Posterior cingulate gyrus (tissue), 11 donors: ENCODE measurements around the gene OPTN.
A peak's percentile ranks its signal among the peaks of the same experiment; 100 is the strongest.
"Not testable (repeated sequence)": the region's sequence is repeated elsewhere in the genome, so short reads cannot be mapped to it uniquely, and the experiment has no call there.

ENCODE experiments used
- DNase-seq, 10 donors: peaks; one replicate each; pipeline versions ENCODE4 v3.0.0 to v3.0.0-alpha.2; 2020 to 2021; ENCODE audit warnings: mixed read lengths in 3 of 10
- intact Hi-C: fragments of 100-400 bp; cut with DNase I; formaldehyde crosslinking; loops from one replicate; pipeline ENCODE4 v1.15.1; 2023

Gene OPTN

DNA sequence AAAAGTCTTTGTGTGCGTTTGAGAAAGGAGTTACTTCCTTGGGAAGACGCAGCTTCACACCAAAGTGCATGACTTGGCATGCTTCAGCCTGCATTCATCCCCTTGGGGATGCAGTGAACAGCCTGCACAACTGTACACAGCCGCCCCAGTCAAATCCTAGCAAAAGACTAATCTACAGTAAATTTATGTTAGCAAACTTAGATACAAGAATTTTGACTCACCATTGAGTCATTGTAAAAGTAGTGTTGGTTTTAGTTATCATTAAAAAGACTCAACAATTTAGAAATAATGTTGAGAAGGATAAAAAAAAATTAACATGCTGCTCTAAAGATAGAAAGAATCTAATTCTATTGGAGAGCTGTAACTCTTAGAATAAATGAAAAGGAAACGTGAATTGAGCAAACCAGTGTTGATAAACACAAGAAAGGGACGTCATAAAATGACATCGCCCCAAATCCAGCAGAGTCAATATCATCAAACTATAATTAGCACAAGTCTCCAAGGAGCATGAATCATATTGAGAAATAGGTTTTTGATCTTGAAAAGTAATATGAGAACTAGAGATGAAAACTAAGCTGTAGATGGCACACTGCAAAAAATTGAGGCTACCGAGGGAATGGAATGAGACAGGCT, 11.9 kb upstream of the OPTN start:
- intact Hi-C loops: no loop called here
- no peak for DNase-seq

DNA sequence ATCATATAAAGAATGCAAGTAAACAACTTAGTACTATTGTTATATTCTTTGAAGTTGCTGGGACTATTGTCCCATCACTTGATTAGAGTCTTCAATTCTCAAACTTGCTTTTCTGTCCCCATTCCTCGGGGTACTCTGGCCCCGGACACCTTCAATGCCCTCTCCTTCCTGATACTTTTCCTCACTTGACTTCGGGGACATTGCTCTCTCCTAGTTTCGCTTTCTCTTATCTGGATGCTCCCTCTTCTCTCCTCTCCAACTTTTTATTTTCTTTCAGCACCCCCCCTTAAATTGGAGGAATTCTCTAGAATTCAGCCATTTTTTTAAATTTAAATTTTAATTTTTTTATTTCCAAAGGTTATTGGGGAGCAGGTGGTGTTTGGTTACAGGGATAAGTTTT, 10.6 kb upstream of the OPTN start:
- DNase-seq: no peak
- intact Hi-C loops: no loop called here

DNA sequence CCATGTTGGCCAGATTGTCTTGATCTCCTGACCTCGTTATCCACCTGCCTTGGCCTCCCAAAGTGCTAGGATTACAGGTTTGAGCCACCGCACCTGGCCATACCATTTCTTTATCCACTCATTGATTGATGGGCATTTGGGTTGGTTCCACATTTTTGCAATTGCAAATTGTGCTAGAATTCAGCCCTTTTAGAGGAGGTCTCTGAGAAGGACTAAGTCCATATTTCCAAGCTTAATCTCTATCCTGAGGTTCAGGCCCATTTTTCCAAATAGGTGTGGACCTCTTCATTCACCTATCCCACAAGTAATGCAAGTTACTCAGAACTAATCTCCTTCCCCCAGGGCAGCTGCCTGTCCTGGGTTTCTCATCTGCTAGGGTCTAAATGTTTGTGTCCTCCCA, 9.7 kb upstream of the OPTN start:
- intact Hi-C loops: no loop called here
- no peak for DNase-seq

DNA sequence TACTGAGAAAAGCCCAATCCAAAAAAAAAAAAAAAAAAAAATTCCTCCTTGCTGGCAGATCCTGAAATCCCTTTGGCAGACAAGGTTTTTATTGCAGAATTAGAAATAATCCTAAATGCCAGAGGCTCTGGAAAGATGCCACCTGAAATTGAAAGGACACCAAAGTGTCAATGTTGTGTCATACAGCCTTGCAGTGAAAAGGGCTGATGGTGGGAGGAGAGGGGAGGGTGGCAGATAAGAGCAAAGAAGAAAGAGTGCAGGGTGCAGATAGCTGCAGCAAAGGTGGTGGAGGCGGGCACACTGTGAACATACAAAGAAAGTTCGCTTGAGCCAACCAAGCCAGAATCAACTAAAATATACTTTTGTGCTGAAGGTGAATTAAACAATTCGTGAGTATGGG, 8.2 kb upstream of the OPTN start:
- DNase-seq: no peak
- intact Hi-C loops: no loop called here

DNA sequence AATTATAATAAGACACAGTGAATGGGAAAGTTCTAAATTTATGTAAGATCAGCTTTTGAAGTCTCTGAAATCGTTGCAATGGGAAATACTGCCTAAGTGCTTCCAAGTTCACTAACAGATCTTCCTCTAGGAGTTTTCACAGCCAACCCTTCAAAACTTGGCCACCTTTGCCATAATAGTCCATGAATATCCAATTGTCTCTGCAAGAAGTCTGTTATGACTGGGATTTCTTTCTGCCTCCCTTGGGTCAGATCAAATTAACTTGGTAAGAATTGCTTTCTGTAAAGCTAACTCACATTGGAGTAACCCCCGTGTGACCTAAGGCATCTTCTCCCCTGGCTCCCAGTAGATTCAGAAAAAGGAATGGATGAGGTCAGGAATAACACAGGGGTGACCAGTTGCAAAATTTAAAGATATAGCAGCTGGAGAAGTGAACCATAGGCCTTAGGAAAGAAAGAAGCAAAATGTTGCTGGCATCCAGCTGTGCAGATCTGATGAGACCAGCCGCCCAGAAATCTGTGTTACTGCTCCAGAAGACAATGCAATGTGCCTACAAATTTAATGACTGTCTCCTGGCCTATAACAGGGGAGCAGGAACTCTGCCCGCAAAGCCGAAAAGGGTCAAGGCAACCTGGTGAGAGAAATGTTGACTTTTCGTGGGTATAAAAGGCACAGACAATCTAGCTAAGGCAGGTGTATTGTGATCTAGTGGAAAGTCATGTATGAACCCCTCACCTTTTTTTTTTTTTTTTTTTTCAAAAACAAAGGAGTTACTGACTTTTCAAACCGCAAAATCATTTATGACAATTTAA, 7.5 kb upstream of the OPTN start:
- DNase-seq: no peak
- intact Hi-C loops: no loop called here

DNA sequence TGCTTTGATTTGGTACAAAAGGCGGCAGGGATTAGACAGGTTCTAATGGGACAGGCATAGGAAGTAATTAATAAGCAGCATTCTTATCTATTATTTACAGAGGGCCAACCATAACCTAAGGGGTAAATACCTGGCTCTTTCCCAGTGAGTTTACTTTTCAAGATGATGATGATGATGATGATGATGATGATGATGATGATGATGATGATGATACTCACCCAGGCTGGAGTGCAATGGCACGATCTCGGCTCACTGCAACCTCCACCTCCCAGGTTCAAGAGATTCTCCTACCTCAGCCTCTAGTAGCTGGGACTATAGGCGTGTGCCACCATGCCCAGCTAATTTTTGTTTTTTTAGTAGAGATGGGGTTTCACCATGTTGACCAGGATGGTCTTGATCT, 5.9 kb upstream of the OPTN start:
- intact Hi-C loops, DNase-seq: not testable (repeated sequence)

DNA sequence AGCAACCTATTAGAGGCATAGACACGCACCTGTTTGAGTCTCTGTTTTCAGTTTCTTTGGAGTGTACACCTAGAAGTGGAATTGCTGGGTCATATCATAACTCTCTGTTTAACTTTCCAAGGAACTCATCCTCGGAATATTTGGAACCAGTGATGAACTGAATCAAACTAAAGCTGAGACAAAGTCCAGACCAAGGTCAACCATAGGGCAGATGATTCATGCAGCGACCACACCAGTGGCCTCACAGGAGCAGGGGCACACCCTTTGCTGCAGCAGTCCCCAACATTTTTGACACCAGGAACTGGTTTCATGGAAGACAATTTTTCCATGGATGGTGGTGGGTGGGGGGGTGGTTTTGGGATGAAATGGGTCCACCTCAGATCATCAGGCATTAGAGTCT, 4.9 kb upstream of the OPTN start:
- intact Hi-C loops: no loop called here
- DNase-seq: no peak

DNA sequence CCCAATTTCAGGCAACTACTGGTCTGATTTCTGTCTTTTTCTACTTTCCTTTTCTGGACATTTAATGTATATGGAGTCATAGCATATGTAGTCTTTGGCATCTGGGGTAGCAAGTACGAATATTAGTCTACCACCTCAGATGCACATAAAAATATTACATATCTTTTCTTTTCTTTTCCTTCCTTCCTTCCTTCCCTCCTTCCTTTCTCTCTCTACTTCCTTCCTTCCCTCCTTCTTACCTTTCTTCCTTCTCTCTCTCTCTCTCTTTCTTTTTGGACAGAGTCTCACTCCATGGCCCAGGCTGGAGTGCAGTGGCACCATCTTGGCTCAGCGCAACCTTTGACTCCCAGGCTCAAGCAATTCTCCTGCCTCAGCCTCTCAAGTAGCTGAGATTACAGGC, 4.0 kb upstream of the OPTN start:
- DNase-seq: no peak
- intact Hi-C loops: no loop called here

DNA sequence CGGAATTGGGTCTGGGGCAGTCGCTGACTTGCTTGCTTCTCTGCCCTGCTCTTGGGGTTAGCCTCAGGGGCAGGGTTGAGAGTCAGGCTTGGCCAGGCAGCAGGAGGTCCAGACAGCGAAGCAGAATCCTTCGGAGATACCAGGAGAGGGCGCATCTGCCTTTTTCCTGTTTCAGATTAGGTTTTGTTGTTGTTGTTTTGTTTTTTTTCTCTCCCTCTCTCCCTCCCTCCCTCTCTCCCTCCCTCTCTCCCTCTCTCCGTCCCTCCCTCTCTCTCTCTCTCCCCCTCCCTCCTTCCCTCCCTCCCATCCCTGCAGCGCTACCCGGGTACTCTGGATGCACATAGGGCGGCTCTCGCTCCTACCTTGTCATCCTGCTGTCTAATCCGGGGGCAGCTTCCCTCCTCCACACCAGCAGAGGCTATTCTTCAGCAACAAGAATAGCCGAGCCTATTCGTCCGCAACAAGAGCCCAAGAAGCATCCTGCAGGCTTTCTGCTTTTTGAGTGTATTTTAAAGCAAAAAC, 758 bp upstream of the OPTN start:
- intact Hi-C loops: no loop called here
- DNase-seq: peak; percentile 34 to 91 (median 59)

DNA sequence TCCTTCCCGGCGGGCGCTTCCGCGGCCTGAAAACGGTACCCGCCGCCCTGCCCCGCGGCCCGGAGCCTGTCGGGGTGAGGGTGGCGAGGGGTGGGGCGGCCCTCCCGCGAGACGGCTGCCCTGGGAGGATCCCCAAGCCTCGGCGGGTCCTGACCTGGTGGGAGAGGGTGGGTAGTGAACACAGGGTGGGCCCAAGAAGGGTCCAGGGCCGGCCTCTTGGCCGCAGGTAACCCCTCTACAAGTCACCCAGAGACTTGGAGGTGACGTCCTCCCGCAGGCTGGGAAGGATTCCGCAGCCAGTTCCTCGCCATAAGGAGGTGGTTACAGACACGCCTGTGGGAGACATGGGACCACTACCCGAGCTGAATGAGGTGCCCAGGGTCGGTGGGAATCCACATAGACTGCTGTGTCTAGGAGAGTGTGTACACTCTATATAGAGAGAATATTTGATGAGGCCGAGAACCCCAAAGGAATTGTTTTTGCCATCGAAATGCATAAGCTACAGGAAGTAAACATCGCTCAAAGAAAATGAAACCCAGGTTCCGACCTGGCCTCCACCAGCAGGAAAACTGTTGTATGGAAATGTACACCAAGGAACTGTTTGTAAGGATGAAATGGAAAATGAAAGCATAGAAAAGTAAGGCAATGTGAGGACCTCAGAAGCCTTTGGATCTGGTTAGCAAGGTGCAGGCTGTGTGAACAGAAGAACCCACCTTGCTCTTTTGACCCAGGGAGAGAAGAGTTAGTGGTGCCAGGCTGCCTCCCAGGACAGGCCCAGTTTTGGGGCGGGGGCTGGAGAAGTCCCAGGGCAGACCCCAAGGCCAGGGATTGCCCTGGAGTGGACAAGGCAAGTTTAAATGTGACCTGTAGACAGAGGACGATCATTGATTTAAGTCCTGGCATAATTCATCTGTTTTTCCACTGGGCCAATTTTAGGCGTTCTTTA, 659 bp downstream of the OPTN start:
- DNase-seq: peak in 7 of 10 donors; percentile 20 to 87 (median 35)

DNA sequence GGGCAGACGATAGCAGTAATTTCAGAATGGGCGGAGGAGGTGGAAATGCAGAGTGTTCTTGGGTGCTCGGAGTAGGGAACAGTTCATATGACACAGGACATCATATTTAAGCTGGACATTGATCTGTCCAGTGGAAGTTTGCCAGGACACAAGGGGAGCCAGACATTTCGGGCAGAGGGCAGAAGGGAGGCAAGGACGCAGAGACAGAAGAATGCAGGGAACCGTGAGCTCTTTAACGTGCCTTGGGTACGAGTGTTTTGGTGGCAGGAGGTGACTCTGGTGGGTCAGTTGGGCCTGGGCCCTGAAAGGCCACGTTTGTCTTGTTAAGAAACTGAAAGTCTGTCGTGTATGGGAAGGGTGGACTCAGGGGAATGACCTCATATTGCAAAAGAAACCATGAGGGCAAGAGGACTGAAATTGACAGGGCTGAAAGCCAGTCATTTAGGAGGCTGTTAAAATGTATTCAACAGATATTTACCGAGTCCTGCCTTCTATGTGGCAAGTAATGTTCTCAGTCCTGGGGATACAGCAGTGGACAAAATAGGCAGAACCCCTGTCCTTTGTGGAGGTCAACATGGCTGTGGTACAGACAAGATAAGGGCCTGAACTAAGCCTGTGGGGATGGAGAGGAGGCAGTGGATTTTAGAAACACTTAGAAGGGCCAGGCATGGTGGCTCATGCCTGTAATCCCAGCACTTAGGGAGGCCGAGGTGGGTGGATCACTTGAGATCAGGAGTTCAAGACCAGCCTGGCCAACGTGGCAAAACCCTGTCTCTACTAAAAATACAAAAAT, 2.2 kb downstream of the OPTN start:
- intact Hi-C loops: no loop called here

More for the DNA sequence above, 659 bp downstream of the OPTN start:
- intact Hi-C loops: loop anchor here (2.0 kb wide), 1 partner anchor 202 kb away; no protein-coding TSS in a partner anchor

DNA sequence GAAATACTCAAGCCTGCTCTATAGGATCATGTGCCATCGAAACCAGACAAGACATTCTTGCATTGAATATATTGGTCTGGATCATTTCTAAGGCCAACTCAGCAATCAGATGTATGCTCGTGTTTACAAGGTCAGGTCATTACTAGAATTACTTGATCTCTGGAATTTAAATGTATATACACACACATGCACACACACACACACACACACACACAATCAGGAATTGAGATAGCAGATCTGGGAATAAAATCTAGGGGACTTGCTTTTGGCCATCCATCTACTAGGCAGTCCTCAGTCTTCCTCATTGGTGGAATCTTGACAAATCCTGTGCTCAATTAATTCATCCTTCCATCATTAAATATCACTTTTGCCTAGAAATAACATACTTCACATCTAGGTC, 3.6 kb downstream of the OPTN start:
- intact Hi-C loops: no loop called here
- DNase-seq: no peak

More for the DNA sequence above, 2.2 kb downstream of the OPTN start:
- peak in 2 of 10 donors; percentile 39 to 41 for DNase-seq

DNA sequence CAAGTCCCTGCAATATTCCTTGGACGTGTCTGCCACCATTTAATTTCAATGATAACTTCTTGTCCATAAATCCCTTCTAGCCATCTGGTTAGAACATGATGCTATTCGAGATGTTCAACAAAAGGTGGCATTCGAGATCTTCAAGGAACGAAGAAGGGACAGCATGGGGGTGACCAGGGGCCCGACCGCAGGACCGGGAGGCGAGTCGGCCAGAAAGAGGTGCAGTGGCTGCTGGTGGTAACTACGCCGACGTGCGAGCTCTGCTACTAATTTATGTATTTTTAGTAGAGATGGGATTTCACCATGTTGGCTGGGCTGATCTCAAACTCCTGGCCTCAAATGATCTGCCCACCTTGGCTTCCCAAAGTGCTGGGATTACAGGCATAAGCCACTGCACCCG, 4.7 kb downstream of the OPTN start:
- intact Hi-C loops: no loop called here
- DNase-seq: no peak

DNA sequence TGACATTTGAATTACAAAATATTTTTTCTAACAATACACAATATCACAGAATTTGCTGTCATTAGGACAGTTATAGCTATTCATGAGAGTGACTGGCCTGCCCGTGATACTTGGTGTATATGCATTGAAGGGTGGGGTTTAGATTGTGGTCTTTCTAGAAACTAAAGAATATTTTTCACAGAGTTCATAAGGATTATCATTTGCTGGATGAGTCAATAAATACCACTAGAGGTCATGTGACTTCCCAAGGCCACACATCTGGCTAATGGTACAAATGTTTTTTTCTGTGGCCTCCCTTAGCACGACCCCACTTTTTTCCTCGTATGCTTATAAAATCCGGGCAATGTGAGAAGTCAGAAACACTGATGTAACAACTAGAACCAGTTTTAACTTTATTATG, 5.2 kb downstream of the OPTN start:
- DNase-seq: no peak
- intact Hi-C loops: no loop called here

DNA sequence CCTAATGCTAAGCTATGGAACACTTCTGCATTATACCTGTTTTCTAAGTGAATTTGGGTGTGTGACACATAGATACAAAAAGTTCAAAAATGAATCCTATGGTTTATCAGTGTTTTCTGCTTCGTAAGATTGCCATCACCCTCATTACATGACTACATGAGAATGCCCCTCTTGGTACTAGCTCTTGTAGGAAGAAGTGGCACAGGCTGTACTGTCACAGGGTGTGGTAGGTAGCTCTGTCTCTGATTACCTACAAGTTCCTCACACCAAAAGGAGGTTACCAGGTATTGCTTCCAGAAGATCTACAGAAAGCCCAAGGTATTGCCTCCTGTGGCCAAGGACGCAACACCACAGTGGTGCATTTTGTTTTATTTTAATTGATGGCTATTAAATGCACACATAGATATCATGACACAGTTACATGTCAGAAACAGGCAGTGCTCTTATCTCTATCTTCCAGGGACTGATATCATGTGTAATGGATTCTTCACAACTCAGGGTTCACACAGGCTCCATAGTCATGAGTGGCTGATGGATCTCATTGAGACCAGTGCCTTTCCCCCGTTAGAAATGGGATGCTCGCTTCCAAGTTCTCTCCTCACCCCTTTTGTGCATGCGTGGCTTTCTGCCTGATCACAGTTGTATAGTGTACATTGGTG, 6.6 kb downstream of the OPTN start:
- DNase-seq: no peak
- intact Hi-C loops: no loop called here

DNA sequence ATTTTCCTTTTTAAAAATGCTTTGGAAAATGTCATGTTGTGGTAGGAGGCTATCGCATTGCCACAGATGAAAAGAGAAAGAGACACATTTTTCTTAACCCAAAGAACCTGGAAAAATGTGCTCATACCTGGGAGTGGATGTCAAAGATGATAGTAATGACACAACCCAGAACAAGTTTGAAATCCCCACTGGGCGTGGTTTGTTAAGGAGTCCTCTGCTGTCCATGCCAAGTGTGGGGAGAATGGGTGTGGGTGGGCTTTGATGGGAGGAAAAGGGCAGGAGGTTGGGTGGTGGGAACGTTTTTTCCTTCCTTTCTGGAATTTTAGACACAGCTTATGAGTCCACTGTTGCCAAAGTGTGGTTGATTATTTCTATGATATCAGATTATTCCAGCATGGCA, 10.9 kb downstream of the OPTN start:
- intact Hi-C loops: no loop called here
- no peak for DNase-seq

DNA sequence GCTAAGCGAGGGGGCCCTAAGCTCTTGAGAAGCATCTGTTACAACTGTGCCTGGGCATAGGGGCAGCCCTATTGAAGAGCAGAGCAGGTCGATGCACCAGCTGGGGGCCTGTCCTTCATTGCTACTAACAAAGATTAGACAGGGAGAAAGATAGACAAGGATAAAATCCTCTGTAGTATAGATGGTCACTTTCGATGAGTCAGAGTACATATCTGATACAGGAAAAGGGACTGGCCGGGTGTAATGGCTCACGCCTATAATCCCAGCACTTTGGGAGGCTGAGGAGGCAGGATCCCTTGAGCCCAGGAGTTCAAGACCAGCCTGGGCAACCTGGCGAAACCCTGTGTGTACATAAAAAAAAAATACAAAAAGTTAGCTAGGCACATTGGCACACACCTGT, 13.6 kb downstream of the OPTN start:
- intact Hi-C loops: no loop called here
- no peak for DNase-seq

DNA sequence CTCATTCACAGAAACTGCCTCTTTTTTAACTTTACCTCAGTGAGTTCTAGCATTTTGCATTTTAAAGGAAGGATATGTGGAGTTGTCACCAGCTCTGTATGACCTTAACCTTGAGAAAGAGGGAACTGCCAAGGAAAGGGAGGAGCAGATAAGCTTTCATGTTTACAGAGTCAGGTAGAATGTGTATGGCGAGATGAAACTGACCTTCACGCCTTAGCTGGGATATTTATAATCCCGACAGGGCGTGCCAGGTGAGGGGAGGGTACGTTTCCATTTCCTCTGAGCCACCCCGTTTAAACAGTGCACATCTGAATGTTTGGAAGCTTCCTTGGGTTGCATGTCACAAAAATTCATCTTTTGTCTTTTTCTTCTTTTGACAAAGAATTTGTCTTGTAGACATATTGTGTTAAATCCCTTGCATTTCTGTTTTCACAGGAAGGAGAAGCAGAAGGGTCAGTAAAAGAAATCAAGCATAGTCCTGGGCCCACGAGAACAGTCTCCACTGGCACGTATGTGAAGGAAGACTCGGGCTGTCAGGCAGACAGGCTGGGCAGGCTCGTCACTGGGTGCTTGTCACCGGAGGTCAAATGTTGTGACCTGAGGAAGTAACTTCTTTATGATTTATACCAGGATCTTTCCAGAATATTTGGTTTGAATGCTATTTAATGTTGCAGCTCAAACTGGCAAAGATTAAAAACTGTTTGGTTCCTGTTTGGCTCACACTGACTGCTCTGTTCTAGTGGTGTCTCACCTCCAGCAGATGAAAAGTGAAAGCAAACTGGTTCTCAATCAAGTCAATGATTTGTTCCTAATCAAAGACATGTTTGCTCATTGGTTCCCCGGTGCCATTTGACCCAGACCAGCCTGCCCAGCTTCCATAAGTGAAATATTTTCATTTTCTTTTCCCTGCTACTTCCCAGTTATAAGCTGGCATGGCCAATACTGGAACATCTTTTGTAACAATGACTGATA, 16.2 kb downstream of the OPTN start:
- no peak for DNase-seq
- intact Hi-C loops: no loop called here
